Glutamatergic neuron (in vitro differentiated cells): ENCODE data around the gene HTRA1. TPM values are rescaled to one million over a fixed set of nuclear protein-coding genes. Genes with fewer than 3 reads are reported as not detected.

Source experiments
- DNase-seq: peaks from one replicate; pipeline ENCODE4 v3.0.0; 2022
- H3K27ac Mint-ChIP-seq: one replicate; pipeline ENCODE4 v1.8.0; 2020; ENCODE audit warnings: mild to moderate bottlenecking, mixed read lengths, inconsistent platforms; ENCODE audit not compliant: unreplicated experiment
- H3K27me3 Mint-ChIP-seq: one replicate; pipeline ENCODE4 v1.8.0; 2020; ENCODE audit warnings: mild to moderate bottlenecking, moderate library complexity, mixed read lengths, inconsistent platforms; ENCODE audit not compliant: unreplicated experiment
- H3K36me3 Mint-ChIP-seq: one replicate; pipeline ENCODE4 v1.8.0; 2020; ENCODE audit warnings: mild to moderate bottlenecking, mixed read lengths, inconsistent platforms; ENCODE audit not compliant: unreplicated experiment
- H3K4me1 Mint-ChIP-seq: one replicate; pipeline ENCODE4 v1.8.0; 2020; ENCODE audit warnings: mild to moderate bottlenecking, low read depth, mixed read lengths, inconsistent platforms; ENCODE audit not compliant: unreplicated experiment
- H3K4me3 Mint-ChIP-seq: one replicate; pipeline ENCODE4 v1.8.0; 2020; ENCODE audit warnings: mild to moderate bottlenecking, mixed read lengths, inconsistent platforms; ENCODE audit not compliant: unreplicated experiment
- H3K9me3 Mint-ChIP-seq: one replicate; pipeline ENCODE4 v1.8.0; 2020; ENCODE audit warnings: mild to moderate bottlenecking, moderate library complexity, mixed read lengths, inconsistent platforms; ENCODE audit not compliant: unreplicated experiment
- total RNA-seq: library from RNA; stranded (reverse); fragmentation: NEBNext Ultra II Directional; extraction: Animal tissue kit (Norgen Biotek cat#: 25700); gene quantifications from one replicate; pipeline ENCODE4 v1.2.1, GENCODE V29; 2021; ENCODE audit not compliant: unreplicated experiment
- TF ChIP-seq, protein P1 (sequence below): fragments of 200-600 bp; sonication (generic); IDR thresholded peaks from one replicate; pipeline ENCODE4 v1.5.0; 2021; ENCODE audit not compliant: partially characterized antibody, unreplicated experiment

Gene HTRA1
- total RNA-seq, 1 donor from 2014 or later: 1.4 TPM

DNA sequence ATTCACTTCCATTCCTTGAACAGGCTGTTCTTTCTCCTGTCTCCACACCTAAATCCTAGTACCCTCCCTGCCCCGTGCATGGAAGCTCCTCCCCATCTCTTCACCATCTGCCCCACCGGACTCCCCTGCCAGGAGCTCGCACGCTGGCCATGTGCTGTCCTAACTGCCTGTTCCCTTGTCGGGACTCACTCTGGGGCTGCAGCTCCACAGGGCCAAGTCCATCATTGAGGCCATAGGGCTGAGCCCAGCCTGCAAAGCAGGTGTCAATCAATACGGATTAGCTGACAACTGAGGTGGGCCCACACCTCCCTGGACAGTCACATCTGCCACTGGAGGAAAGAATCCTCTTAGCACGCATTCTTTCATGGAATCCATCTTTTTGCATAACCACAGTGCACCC is 57.8 kb downstream of the HTRA1 start:
- DNase-seq: no peak
- TF ChIP-seq, protein P1, sequence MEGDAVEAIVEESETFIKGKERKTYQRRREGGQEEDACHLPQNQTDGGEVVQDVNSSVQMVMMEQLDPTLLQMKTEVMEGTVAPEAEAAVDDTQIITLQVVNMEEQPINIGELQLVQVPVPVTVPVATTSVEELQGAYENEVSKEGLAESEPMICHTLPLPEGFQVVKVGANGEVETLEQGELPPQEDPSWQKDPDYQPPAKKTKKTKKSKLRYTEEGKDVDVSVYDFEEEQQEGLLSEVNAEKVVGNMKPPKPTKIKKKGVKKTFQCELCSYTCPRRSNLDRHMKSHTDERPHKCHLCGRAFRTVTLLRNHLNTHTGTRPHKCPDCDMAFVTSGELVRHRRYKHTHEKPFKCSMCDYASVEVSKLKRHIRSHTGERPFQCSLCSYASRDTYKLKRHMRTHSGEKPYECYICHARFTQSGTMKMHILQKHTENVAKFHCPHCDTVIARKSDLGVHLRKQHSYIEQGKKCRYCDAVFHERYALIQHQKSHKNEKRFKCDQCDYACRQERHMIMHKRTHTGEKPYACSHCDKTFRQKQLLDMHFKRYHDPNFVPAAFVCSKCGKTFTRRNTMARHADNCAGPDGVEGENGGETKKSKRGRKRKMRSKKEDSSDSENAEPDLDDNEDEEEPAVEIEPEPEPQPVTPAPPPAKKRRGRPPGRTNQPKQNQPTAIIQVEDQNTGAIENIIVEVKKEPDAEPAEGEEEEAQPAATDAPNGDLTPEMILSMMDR: no peak
- Mint-ChIP-seq H3K4me1 (peaks cover 2% of the 10 kb centered on the region), H3K4me3 (no peak overlapping the region), H3K9me3 (peaks cover 1% of the 10 kb centered on the region), H3K36me3 (no peaks in the 10 kb centered on the region), H3K27me3 (peaks cover 1% of the 10 kb centered on the region), H3K27ac (no peak overlapping the region)

DNA sequence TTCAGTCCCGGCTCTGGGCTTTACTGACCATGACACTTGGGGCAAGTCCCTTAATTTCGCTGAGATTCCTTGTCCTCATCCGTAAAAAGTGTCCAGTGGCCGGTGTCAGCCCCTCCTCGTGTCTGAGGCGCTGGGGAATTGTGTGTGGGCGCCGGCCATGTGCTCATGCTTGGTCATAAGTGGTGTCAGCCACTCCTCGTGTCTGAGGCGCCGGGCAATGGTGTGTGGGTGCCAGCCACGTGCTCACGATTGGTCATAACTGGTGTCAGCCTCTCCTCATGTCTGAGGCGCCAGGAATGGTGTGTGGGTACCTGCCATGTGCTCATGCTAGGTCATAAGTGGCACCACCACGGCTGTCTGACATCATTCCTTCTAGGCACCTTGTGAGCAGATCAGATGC is 58.5 kb downstream of the HTRA1 start:
- TF ChIP-seq, protein P1: no peak
- DNase-seq: no peak
- Mint-ChIP-seq H3K4me1 (peaks cover 2% of the 10 kb centered on the region), H3K9me3 (peaks cover 1% of the 10 kb centered on the region), H3K27ac (no peak overlapping the region), H3K36me3 (no peaks in the 10 kb centered on the region), H3K4me3 (no peak overlapping the region), H3K27me3 (peaks cover 1% of the 10 kb centered on the region)

DNA sequence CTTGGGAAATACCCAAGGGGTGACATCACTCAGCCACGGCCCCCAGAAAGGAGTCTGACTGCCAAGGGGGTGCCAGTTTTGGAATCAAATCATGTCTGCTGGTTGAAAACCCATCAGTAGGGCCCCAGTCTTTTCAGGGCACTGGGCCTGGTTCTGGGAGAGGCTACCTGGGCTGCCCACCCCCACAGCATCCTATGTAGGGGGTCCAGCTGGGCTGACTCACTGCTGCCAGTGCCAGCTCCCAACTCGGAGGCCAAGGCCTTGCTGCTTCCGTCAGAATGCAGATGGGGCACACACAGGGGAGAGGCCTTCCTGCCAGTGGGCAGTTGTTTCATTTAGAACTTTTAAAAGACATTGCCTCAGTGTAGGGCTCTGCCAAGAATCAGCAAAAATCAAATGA is 59.7 kb downstream of the HTRA1 start:
- H3K4me3 Mint-ChIP-seq: no peak overlapping the region
- no peak overlapping the region for H3K27ac Mint-ChIP-seq
- no peaks in the 10 kb centered on the region for H3K36me3 Mint-ChIP-seq
- TF ChIP-seq, protein P1: no peak
- DNase-seq: no peak
- H3K27me3 Mint-ChIP-seq: peaks cover 1% of the 10 kb centered on the region
- H3K4me1 Mint-ChIP-seq: peaks cover 4% of the 10 kb centered on the region
- H3K9me3 Mint-ChIP-seq: peaks cover 1% of the 10 kb centered on the region

DNA sequence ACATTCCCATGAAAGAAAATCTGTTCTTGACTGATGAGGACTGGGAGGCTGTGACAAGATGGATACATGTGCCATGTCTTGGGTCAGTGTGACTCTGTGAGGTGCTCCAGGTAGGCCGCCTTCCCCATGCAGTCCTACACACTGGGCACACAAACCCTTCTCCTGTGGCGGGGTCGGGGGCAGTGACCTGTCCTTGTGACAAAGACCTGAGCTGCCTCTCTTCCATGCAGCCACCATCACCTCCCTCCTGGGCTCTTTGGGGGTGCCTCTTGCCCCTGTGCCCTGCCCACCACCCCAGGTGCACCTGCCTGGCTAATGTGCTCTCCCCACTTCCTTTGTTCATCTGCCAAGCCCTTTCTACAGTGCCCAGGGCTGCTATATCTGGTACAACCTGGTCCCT is 63.5 kb downstream of the HTRA1 start:
- Mint-ChIP-seq H3K9me3 (peaks cover 1% of the 10 kb centered on the region), H3K36me3 (no peaks in the 10 kb centered on the region), H3K27me3 (peaks cover 1% of the 10 kb centered on the region), H3K4me1 (peaks cover 13% of the 10 kb centered on the region), H3K27ac (no peak overlapping the region), H3K4me3 (no peak overlapping the region)
- no peak for DNase-seq
- TF ChIP-seq, protein P1: no peak

DNA sequence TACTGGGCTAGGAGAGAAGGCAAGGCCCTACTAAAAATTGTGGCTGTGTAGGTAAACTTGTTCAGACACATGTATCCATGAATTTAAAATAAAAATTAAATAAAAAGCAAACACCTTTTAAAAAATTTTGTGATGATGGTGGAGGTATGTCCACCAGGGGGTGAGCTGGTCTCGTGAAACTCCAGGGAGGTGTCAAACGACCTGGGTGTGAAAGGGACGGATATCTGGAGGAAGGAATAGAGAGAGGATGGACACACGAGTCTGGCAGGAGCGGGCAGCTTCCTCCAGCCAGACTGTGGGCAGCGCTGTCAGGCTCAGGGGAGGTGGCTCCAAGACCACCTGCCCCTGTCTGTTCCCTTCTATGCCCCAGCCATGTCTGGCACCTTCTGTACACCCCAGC is 64.4 kb downstream of the HTRA1 start:
- H3K4me1 Mint-ChIP-seq: peaks cover 13% of the 10 kb centered on the region

More for the DNA sequence above, 64.4 kb downstream of the HTRA1 start:
- Mint-ChIP-seq H3K9me3 (peaks cover 1% of the 10 kb centered on the region), H3K36me3 (peaks cover 2% of the 10 kb centered on the region), H3K27me3 (peaks cover 1% of the 10 kb centered on the region), H3K4me3 (no peak overlapping the region), H3K27ac (no peak overlapping the region)
- TF ChIP-seq, protein P1: peak; percentile 2
- DNase-seq: no peak
